ENCODE measurements around the gene HOXA9.

The HOXA9 gene

GRCh38 chr7:27198138-27198841 lies 33.0 kb upstream of the HOXA9 start:
- Histone ChIP-seq H3K36me3 (no peaks in the 10 kb centered on the region), H3K9me3 (no peaks in the 10 kb centered on the region), H3K4me1 (no peaks in the 10 kb centered on the region), H3K4me3 (ENCODE audit: low read depth, low read length) (no peak overlapping the region), H3K27me3 (peaks cover 99% of the 10 kb centered on the region)
- no peak for DNase-seq
- TF ChIP-seq, protein P1, sequence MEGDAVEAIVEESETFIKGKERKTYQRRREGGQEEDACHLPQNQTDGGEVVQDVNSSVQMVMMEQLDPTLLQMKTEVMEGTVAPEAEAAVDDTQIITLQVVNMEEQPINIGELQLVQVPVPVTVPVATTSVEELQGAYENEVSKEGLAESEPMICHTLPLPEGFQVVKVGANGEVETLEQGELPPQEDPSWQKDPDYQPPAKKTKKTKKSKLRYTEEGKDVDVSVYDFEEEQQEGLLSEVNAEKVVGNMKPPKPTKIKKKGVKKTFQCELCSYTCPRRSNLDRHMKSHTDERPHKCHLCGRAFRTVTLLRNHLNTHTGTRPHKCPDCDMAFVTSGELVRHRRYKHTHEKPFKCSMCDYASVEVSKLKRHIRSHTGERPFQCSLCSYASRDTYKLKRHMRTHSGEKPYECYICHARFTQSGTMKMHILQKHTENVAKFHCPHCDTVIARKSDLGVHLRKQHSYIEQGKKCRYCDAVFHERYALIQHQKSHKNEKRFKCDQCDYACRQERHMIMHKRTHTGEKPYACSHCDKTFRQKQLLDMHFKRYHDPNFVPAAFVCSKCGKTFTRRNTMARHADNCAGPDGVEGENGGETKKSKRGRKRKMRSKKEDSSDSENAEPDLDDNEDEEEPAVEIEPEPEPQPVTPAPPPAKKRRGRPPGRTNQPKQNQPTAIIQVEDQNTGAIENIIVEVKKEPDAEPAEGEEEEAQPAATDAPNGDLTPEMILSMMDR (IDR thresholded peaks at IDR 0.05; ENCODE audit: low read depth, low read length): no peak

GRCh38 chr7:27197137-27198042 lies 32.1 kb upstream of the HOXA9 start:
- Histone ChIP-seq H3K9me3 (no peaks in the 10 kb centered on the region), H3K27me3 (peaks cover 100% of the 10 kb centered on the region), H3K4me1 (no peaks in the 10 kb centered on the region), H3K4me3 (ENCODE audit: low read depth, low read length) (no peak overlapping the region), H3K36me3 (no peaks in the 10 kb centered on the region)
- TF ChIP-seq, protein P1 (IDR thresholded peaks at IDR 0.05; ENCODE audit: low read depth, low read length): no peak
- no peak for DNase-seq

GRCh38 chr7:27196287-27196767 lies 31.0 kb upstream of the HOXA9 start:
- Histone ChIP-seq H3K36me3 (no peaks in the 10 kb centered on the region), H3K27me3 (peaks cover 100% of the 10 kb centered on the region), H3K4me3 (ENCODE audit: low read depth, low read length) (no peak overlapping the region), H3K4me1 (no peaks in the 10 kb centered on the region), H3K9me3 (no peaks in the 10 kb centered on the region)
- TF ChIP-seq, protein P1 (IDR thresholded peaks at IDR 0.05; ENCODE audit: low read depth, low read length): peak; percentile 83
- peak; percentile 81 for DNase-seq

DNA sequence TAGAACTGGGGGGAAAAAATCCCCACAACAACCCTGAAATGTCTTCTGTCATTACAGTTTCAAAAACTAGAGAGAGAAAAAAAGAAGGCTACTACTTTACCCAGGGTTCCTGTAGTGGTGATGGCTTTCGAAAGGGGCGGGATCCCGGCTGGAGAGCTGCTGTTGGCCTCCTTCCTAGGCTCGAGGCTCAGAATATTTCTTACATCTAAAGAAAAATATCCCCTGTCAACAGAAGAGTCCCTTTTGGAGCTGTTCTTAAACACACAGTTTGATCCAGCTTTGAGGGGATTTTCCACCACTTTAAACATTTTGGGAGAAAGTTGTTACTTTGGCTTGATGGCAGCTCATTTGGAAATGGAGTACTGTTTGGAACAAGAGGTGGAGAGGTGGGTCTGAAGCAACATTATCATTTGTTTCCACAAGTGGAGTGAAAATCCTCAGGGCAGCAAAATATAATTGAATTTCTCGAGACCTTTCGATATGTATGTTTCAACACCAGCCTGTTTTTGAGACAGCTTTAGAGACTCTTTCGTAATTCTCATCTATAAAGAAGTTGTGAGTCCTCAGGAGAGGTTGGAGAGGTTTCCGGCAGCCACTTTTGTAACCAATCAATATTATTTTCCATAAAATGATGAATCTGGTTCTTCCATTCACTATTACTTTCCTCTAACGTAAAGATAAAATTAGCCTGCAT lies 29.5 kb upstream of the HOXA9 start:
- TF ChIP-seq, protein P1 (IDR thresholded peaks at IDR 0.05; ENCODE audit: low read depth, low read length): no peak
- Histone ChIP-seq H3K36me3 (no peaks in the 10 kb centered on the region), H3K9me3 (no peaks in the 10 kb centered on the region), H3K27me3 (peaks cover 100% of the 10 kb centered on the region), H3K4me1 (no peaks in the 10 kb centered on the region), H3K4me3 (ENCODE audit: low read depth, low read length) (no peak overlapping the region)
- no peak for DNase-seq

- no peaks in the 10 kb centered on the region for H3K36me3 ChIP-seq
- H3K4me1 ChIP-seq: no peaks in the 10 kb centered on the region
- DNase-seq: no peak
- TF ChIP-seq, protein P1 (IDR thresholded peaks at IDR 0.05; ENCODE audit: low read depth, low read length): no peak
- no peak overlapping the region for H3K4me3 ChIP-seq (ENCODE audit: low read depth, low read length)
- H3K27me3 ChIP-seq: peaks cover 100% of the 10 kb centered on the region
- no peaks in the 10 kb centered on the region for H3K9me3 ChIP-seq
These were observed 28.6 kb upstream of the HOXA9 start for GRCh38 chr7:27194002-27194352.

Measured in BE2C (cell line).